Ascending aorta (tissue), 2 donors: ENCODE measurements around the gene MRPL4. TPM values are rescaled to one million over a fixed set of nuclear protein-coding genes. Genes with fewer than 3 reads are reported as not detected.

Source experiments
- DNase-seq, 2 donors: peaks; one replicate each; pipeline ENCODE4 v3.0.0-alpha.2; 2019; ENCODE audit warnings: low spot score in 2 of 2
- H3K27ac ChIP-seq, 2 donors: fragments of 200-600 bp; sonication (generic); one replicate each; pipeline ENCODE4 v1.5.1; 2016 to 2017; ENCODE audit warnings: mild to moderate bottlenecking in 1 of 2
- H3K27me3 ChIP-seq: fragments of 200-600 bp; sonication (generic); one replicate; pipeline ENCODE4 v1.5.1; 2017
- H3K36me3 ChIP-seq, 2 donors: fragments of 200-600 bp; sonication (generic); one replicate each; pipeline ENCODE4 v1.5.1; 2016
- H3K4me1 ChIP-seq, 2 donors: fragments of 200-600 bp; sonication (generic); one replicate each; pipeline ENCODE4 v1.5.1; 2016 to 2017; ENCODE audit warnings: mild to moderate bottlenecking in 1 of 2
- H3K4me3 ChIP-seq, 2 donors: fragments of 200-600 bp; sonication (generic); one replicate each; pipeline ENCODE4 v1.5.1; 2016 to 2017; ENCODE audit warnings: mild to moderate bottlenecking in 1 of 2
- H3K9me3 ChIP-seq, 2 donors: fragments of 200-600 bp; sonication (generic); one replicate each; pipeline ENCODE4 v1.5.1; 2016
- CTCF ChIP-seq, 3 experiments: fragments of 200-600 bp in 2 of 3; fragments of 450-650 bp in 1 of 3; sonication (generic) in 2 of 3; IDR thresholded peaks; one replicate each; pipeline ENCODE4 v1.5.1; 2016 to 2019; ENCODE audit warnings: antibody characterized with exemption in 3 of 3, mild to moderate bottlenecking in 1 of 3, moderate library complexity in 1 of 3
- intact Hi-C: fragments of 100-400 bp; cut with DNase I; formaldehyde crosslinking; loops from one replicate; pipeline ENCODE4 v1.15.1; 2023
- total RNA-seq: library from RNA; depleted of rRNA; stranded (reverse); fragments of >200 nt; gene quantifications from one replicate; pipeline ENCODE4 v1.1.0, GENCODE V29; 2016

The MRPL4 gene
- total RNA-seq, 1 donor from 2014 or later = 72.9 TPM

DNA sequence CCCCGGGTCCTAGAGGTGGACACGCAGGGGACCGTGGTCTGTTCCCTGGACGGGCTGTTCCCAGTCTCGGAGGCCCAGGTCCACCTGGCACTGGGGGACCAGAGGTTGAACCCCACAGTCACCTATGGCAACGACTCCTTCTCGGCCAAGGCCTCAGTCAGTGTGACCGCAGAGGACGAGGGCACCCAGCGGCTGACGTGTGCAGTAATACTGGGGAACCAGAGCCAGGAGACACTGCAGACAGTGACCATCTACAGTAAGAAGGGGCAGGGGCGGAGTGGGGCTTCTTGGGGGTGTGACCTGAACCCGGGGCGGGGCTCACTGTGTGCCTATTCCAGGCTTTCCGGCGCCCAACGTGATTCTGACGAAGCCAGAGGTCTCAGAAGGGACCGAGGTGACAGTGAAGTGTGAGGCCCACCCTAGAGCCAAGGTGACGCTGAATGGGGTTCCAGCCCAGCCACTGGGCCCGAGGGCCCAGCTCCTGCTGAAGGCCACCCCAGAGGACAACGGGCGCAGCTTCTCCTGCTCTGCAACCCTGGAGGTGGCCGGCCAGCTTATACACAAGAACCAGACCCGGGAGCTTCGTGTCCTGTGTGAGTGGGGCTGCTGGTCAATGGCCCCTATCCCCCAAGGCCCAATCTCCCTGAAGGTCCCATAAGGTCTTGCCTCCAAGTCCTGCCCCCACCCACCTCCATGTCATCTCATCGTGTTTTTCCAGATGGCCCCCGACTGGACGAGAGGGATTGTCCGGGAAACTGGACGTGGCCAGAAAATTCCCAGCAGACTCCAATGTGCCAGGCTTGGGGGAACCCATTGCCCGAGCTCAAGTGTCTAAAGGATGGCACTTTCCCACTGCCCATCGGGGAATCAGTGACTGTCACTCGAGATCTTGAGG is 32.3 kb downstream of the MRPL4 start:
- intact Hi-C loops = no loop called here

DNA sequence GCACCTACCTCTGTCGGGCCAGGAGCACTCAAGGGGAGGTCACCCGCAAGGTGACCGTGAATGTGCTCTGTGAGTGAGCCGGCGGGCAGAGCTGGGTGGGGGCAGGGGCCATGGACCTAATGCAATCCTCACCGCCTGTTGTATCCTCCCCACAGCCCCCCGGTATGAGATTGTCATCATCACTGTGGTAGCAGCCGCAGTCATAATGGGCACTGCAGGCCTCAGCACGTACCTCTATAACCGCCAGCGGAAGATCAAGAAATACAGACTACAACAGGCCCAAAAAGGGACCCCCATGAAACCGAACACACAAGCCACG is 32.9 kb downstream of the MRPL4 start:
- TF ChIP-seq CTCF (IDR thresholded peaks at IDR 0.05) = no peak
- intact Hi-C loops = no loop called here
- Histone ChIP-seq H3K27ac (no peak overlapping the region), H3K36me3 (peaks cover 5 to 8% of the 10 kb centered on the region in 2 donors), H3K4me3 (no peak overlapping the region), H3K27me3 (peaks cover 5% of the 10 kb centered on the region), H3K9me3 (no peaks in the 10 kb centered on the region), H3K4me1 (peaks cover 7 to 9% of the 10 kb centered on the region in 2 donors)
- no peak for DNase-seq

More for the DNA sequence above, 32.3 kb downstream of the MRPL4 start:
- peaks cover 5 to 8% of the 10 kb centered on the region in 2 donors for H3K36me3 ChIP-seq
- no peaks in the 10 kb centered on the region for H3K9me3 ChIP-seq
- no peak overlapping the region for H3K4me3 ChIP-seq
- DNase-seq = no peak
- H3K4me1 ChIP-seq = peaks cover 5 to 6% of the 10 kb centered on the region in 2 donors
- H3K27me3 ChIP-seq = peaks cover 5% of the 10 kb centered on the region
- H3K27ac ChIP-seq = no peak overlapping the region
- TF ChIP-seq CTCF (IDR thresholded peaks at IDR 0.05) = no peak

GRCh38 chr19:10285393-10285792 is 33.4 kb downstream of the MRPL4 start:
- TF ChIP-seq CTCF (IDR thresholded peaks at IDR 0.05) = no peak
- Histone ChIP-seq H3K4me1 (peaks cover 9 to 13% of the 10 kb centered on the region in 2 donors), H3K4me3 (no peak overlapping the region), H3K36me3 (peaks cover 5 to 8% of the 10 kb centered on the region in 2 donors), H3K27ac (no peak overlapping the region), H3K9me3 (no peaks in the 10 kb centered on the region), H3K27me3 (peaks cover 5% of the 10 kb centered on the region)
- no peak for DNase-seq
- intact Hi-C loops = no loop called here

GRCh38 chr19:10286803-10287737 is 35.1 kb downstream of the MRPL4 start, which contains the start of gene ICAM4:
ICAM4 (plus strand) TSS chr19:10286955; CDS start chr19:10287013, 58 bp downstream.
- H3K9me3 ChIP-seq = no peaks in the 10 kb centered on the region
- no peak for TF ChIP-seq CTCF (IDR thresholded peaks at IDR 0.05)
- H3K27ac ChIP-seq = no peak within 1 kb of the TSS
- no peak for DNase-seq
- intact Hi-C loops = no loop called here
- H3K4me1 ChIP-seq = peaks cover 9 to 29% of the 10 kb centered on the region in 2 donors
- peaks cover 5 to 8% of the 10 kb centered on the region in 2 donors for H3K36me3 ChIP-seq
- H3K4me3 ChIP-seq = peak within 1 kb of the TSS in 1 of 2 donors; percentile 43
- peaks cover 8% of the 10 kb centered on the region for H3K27me3 ChIP-seq

- Histone ChIP-seq H3K4me3 (peak overlapping the region; percentile 31 to 62), H3K27ac (no peak overlapping the region), H3K27me3 (peaks cover 11% of the 10 kb centered on the region), H3K9me3 (no peaks in the 10 kb centered on the region), H3K36me3 (peaks cover 5 to 8% of the 10 kb centered on the region in 2 donors), H3K4me1 (peaks cover 9 to 34% of the 10 kb centered on the region in 2 donors)
- intact Hi-C loops = no loop called here
- DNase-seq = no peak
- TF ChIP-seq CTCF (IDR thresholded peaks at IDR 0.05) = no peak
Measured at GRCh38 chr19:10288662-10289166, 36.7 kb downstream of the MRPL4 start.
